Heart right ventricle (tissue), 16 donors: ENCODE results near the gene ZNF146. TPM values are rescaled to one million over a fixed set of nuclear protein-coding genes. Genes with fewer than 3 reads are reported as not detected.
A peak's percentile ranks its signal among the peaks of the same experiment; 100 is the strongest.

Source experiments
- ATAC-seq, 8 donors: fragments of 200-7000 bp; cut with Tn5 transposase; one replicate each; pipeline ENCODE4 v1.9.1; 2020; ENCODE audit warnings: mild to moderate bottlenecking in 8 of 8, moderate library complexity in 8 of 8, moderate number of reproducible peaks in 1 of 8
- DNase-seq, 2 donors: peaks; one replicate each; pipeline ENCODE4 v3.0.0-alpha.2; 2020
- H3K27ac ChIP-seq, 10 donors: fragments of 200-600 bp; sonication (generic) in 2 of 10; one replicate each; pipeline versions ENCODE4 v1.5.0 to v1.8.0; 2020 to 2022; ENCODE audit warnings: mild to moderate bottlenecking in 3 of 10
- H3K27me3 ChIP-seq, 7 donors: fragments of 200-600 bp; one replicate each; pipeline ENCODE4 v1.8.0; 2021 to 2022; ENCODE audit warnings: mild to moderate bottlenecking in 2 of 7
- H3K36me3 ChIP-seq, 9 donors: fragments of 200-600 bp; sonication (generic) in 1 of 9; one replicate each; pipeline versions ENCODE4 v1.5.0 to v1.8.0; 2020 to 2022; ENCODE audit warnings: mild to moderate bottlenecking in 2 of 9
- H3K4me1 ChIP-seq, 9 donors: fragments of 200-600 bp; sonication (generic) in 1 of 9; one replicate each; pipeline versions ENCODE4 v1.5.0 to v1.8.0; 2020 to 2022; ENCODE audit warnings: mild to moderate bottlenecking in 4 of 9
- H3K4me3 ChIP-seq, 10 donors: fragments of 200-600 bp; sonication (generic) in 2 of 10; one replicate each; pipeline versions ENCODE4 v1.5.0 to v1.8.0; 2020 to 2022; ENCODE audit warnings: mild to moderate bottlenecking in 7 of 10, moderate library complexity in 2 of 10
- H3K9me3 ChIP-seq, 11 donors: fragments of 200-600 bp in 10 of 11; sonication (generic) in 2 of 11; one replicate each; pipeline versions ENCODE4 v1.5.0 to v1.8.0; 2013 to 2022; ENCODE audit warnings: mild to moderate bottlenecking in 2 of 11, control low read depth in 1 of 11, moderate library complexity in 1 of 11
- CTCF ChIP-seq, 9 donors: fragments of 200-600 bp; sonication (generic) in 2 of 9; IDR thresholded peaks; one replicate each; pipeline versions ENCODE4 v1.5.0 to v1.8.0; 2021 to 2022; ENCODE audit warnings: antibody characterized with exemption in 9 of 9, mild to moderate bottlenecking in 5 of 9, moderate library complexity in 1 of 9
- WGBS, 2 donors: extraction: QIAGEN DNeasy Blood & Tissue Kit; methylation state at CpG; one replicate each; pipeline ENCODE4 v1.1.7; 2013; ENCODE audit warnings: inconsistent platforms in 1 of 2; 5-methylcytosine and 5-hydroxymethylcytosine counted together
- intact Hi-C, 10 donors: fragments of 100-400 bp; cut with DNase I; formaldehyde crosslinking; loops; one replicate each; pipeline versions ENCODE4 v1.11.1 to v1.14.2; 2022
- polyA plus RNA-seq, 2 donors: library from polyadenylated mRNA; stranded (reverse); fragments of 200-250 nt; gene quantifications; one replicate each; pipeline ENCODE4 v1.2.3, GENCODE V29; 2013
- total RNA-seq, 10 donors: library from RNA; stranded (reverse); fragmentation: NEBNext Ultra II Directional in 3 of 10; extraction: Animal tissue kit (Norgen Biotek cat#: 25700) in 3 of 10; gene quantifications; one replicate each; pipeline versions ENCODE4 v1.2.1 to v1.2.4, GENCODE V29; 2021 to 2023
- donor health status: Arrhythmogenic right ventricular cardiomyopathy.
- donor health status: ischemic (EF 13 %, LVEDD 7.1; RV severe dilation, severe dysfunction).
- donor health status: healthy with polysubstance abuse.
- donor health status: DM: no; HTN: yes; CAD: no.
- donor health status: DM: no; HTN: no; CAD: no.
- donor health status: ischemic (EF 25% LVEDD 6.9; RV normal size, moderate dysfunction).
- donor health status: ischemic (EF 25% LVEDD 5.7; RV mildly dilated, moderate dysfunction).
- donor health status: healthy.
- donor health status: DM: yes; HTN: yes; CAD: no.
- donor health status: Ischemic cardiomyopathy.
- donor health status: ischemic (EF 35%, LVEDD 5.7; RV mildly dilated, moderate dysfunction).
- donor health status: nonischemic (EF 11% LVEDD 7.7; RV severe dilation, severe dysfunction).
- donor health status: DM: yes; HTN: yes; CAD: no.
- donor health status: PGD.
- donor health status: ischemic (EF 29% LVEDD 5.4; RV normal size, mild dysfunction).
- donor health status: nonischemic (EF 23%, LVEDD 6.1; RV moderate dilation, normal function).

The ZNF146 gene
- total and polyA plus RNA-seq, 12 donors, result 20.1 to 42.1 (median 30.3) TPM

GRCh38 chr19:36244066-36244465, 29.2 kb downstream of the ZNF146 start:
- intact Hi-C loops, result no loop called here
- 69 to 85% methylated on average over 11 of the region's 11 CpGs for WGBS, 2 donors
- ATAC-seq (no peak), DNase-seq (no peak)
- no peak overlapping the region for H3K27ac ChIP-seq
- TF ChIP-seq CTCF (IDR thresholded peaks at IDR 0.05), result no peak
- peaks cover 0 to 20% (median 0%) of the 10 kb centered on the region in 7 donors for H3K27me3 ChIP-seq
- H3K9me3 ChIP-seq, result peaks cover 0 to 73% (median 0%) of the 10 kb centered on the region in 11 donors
- H3K4me1 ChIP-seq, result peaks cover 0 to 16% (median 8%) of the 10 kb centered on the region in 9 donors
- H3K36me3 ChIP-seq, result peaks cover 0 to 15% (median 9%) of the 10 kb centered on the region in 9 donors
- H3K4me3 ChIP-seq, result no peak overlapping the region

DNA sequence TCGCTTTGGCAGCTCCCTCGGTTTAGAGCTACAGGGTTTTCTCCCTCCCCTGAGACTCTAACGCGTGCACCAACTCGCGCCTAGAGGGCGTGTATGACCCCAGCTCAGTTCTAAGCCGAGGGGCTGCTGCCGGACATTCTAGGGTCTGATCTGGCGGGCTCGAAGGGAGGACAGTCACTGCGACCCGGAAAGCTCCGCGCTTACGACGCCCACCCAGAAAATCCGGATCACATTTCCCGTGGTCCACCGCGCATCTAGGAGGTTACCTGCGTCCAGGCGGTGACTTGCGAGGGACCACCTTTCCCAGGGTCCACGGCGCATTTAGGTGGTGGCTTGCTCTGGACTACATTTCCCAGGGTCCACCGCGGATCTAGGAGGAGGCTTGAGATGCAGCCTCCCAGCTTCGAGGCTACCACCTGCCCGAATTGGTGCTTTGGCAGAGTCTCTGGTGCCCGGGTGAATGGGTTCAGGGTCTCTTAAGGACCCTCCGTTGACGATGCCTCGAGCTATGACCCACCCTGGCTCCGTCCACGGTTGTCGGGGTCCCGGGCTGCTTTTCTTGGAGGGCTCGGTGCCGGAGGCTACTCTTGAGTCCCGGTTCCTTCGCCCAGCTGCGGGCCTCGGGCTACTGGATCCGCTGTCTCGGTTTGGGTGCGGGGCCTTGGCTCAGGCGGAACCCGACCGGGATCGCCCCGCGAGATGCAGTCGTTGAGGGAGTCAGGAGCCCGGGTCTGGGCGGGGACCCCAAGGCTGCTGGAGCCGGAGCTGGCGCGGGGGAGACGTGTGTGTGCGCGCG, 30.5 kb downstream of the ZNF146 start:
- Histone ChIP-seq H3K36me3 (peaks cover 0 to 2% (median 0%) of the 10 kb centered on the region in 9 donors), H3K27me3 (peaks cover 0 to 23% (median 0%) of the 10 kb centered on the region in 7 donors), H3K4me3 (peak overlapping the region; percentile 16 to 56 (median 50)), H3K9me3 (peaks cover 0 to 67% (median 0%) of the 10 kb centered on the region in 11 donors), H3K27ac (no peak overlapping the region), H3K4me1 (peaks cover 0 to 16% (median 8%) of the 10 kb centered on the region in 9 donors)
- intact Hi-C loops, result no loop called here
- DNase-seq (no peak), ATAC-seq (peak; percentile 46 to 70 (median 60))
- 2 to 4% methylated on average over 63 of the region's 63 CpGs for WGBS, 2 donors
- peak in 2 of 9 donors; percentile 13 to 15 for TF ChIP-seq CTCF (IDR thresholded peaks at IDR 0.05)

DNA sequence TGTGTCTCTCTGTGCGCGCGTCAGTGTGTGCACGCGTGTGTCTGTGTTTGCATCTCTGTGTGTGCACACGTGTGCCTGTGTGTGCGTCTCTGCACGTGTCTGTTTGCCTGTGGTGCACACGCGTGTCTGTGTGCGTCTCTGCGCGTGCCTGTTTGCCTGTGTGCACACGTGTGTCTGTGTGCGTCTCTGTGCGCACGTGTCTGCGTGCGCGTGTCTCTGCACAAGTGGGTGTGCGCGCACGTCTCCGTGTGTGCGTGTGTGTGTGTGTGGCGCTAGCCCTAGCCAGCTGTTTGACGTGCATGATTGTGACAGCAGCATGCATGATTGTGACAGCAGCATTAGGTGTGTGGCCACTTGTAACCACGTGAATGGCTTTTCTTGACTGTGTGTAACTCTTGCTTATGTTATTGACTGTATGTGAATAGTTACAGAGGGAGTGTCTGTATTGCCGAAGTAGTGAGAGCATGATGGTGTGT, 31.1 kb downstream of the ZNF146 start:
- intact Hi-C loops, result no loop called here
- 24 to 26% methylated on average over 29 of the region's 29 CpGs for WGBS, 2 donors
- H3K4me1 ChIP-seq, result peaks cover 0 to 16% (median 8%) of the 10 kb centered on the region in 9 donors
- no peaks in the 10 kb centered on the region for H3K36me3 ChIP-seq
- peaks cover 0 to 23% (median 0%) of the 10 kb centered on the region in 7 donors for H3K27me3 ChIP-seq
- H3K4me3 ChIP-seq, result peak overlapping the region in 9 of 10 donors; percentile 31 to 56 (median 52)
- DNase-seq (no peak), ATAC-seq (peak in 6 of 8 donors; percentile 9 to 56 (median 18))
- TF ChIP-seq CTCF (IDR thresholded peaks at IDR 0.05), result no peak
- H3K9me3 ChIP-seq, result peaks cover 0 to 61% (median 0%) of the 10 kb centered on the region in 11 donors
- no peak overlapping the region for H3K27ac ChIP-seq

DNA sequence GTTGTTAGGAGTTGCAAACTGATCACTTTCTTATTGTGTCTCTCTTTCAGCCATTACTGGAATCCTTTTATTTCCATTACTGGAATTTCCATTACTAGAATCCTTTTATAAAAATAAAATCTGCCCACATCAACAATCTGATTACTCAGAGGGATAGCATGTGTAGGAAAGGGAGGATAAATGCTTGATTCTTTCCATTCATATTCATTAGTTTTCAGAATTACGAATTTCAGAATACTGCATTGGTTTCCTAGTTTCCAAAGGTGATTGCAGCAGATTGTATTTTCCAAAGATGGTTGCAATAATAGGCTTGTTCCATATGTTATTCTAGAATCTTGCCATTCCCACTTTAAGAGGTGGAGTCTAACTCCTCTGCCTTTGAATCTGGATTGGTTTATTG, 37.1 kb downstream of the ZNF146 start:
- TF ChIP-seq CTCF (IDR thresholded peaks at IDR 0.05), result no peak
- Histone ChIP-seq H3K4me3 (no peak overlapping the region), H3K27ac (no peak overlapping the region), H3K4me1 (peaks cover 0 to 2% (median 0%) of the 10 kb centered on the region in 9 donors), H3K36me3 (no peaks in the 10 kb centered on the region), H3K27me3 (peaks cover 0 to 9% (median 0%) of the 10 kb centered on the region in 7 donors), H3K9me3 (peaks cover 0 to 20% (median 0%) of the 10 kb centered on the region in 11 donors)
- 75 to 87% methylated on average over 1 of the region's 1 CpG for WGBS, 2 donors
- ATAC-seq (no peak), DNase-seq (no peak)
- intact Hi-C loops, result no loop called here
